Brain microvascular endothelial cell (primary cell): ENCODE results near the gene CCNJ.
"Not testable (repeated sequence)": the region's sequence is repeated elsewhere in the genome, so short reads cannot be mapped to it uniquely, and the experiment has no call there.

Source experiments
- DNase-seq: peaks from one replicate; pipeline ENCODE4 v3.0.0-alpha.2; 2020
- H3K27ac ChIP-seq: fragments of 250-450 bp; sonication (Bioruptor Pico); 2 replicates; pipeline ENCODE4 v1.5.1; 2020; ENCODE audit warnings: mild to moderate bottlenecking, moderate library complexity
- H3K27me3 ChIP-seq: fragments of 250-450 bp; sonication (Bioruptor Pico); replicated peaks from 2 replicates; pipeline ENCODE4 v1.5.1; 2020; ENCODE audit warnings: mild to moderate bottlenecking
- H3K36me3 ChIP-seq: fragments of 250-450 bp; sonication (Bioruptor Pico); replicated peaks from 2 replicates; pipeline ENCODE4 v1.5.1; 2020; ENCODE audit warnings: mild to moderate bottlenecking
- H3K4me3 ChIP-seq: 2 replicates; pipeline ENCODE4 v1.5.1; 2011; ENCODE audit warnings: low read depth, mild to moderate bottlenecking, control low read depth, low read length, moderate library complexity
- CTCF ChIP-seq: IDR thresholded peaks from 2 replicates; pipeline ENCODE4 v1.5.1; 2011; ENCODE audit warnings: low read depth, mild to moderate bottlenecking, moderate library complexity, low read length, control low read depth, inconsistent platforms; ENCODE audit errors: missing control alignments
- in situ Hi-C: cut with HindIII; loops from 2 replicates; pipeline ENCODE4 v1.10.0; 2017; ENCODE audit warnings: low sequenced_read_pairs, low pct_ligation_motif_present

The CCNJ gene

GRCh38 chr10:96047004-96047649 is 3.7 kb downstream of the CCNJ start:
- Histone ChIP-seq H3K36me3 (no peaks in the 10 kb centered on the region), H3K27me3 (no peaks in the 10 kb centered on the region), H3K27ac (no peak overlapping the region), H3K4me3 (no peak overlapping the region)
- in situ Hi-C loops, result no loop called here
- no peak for DNase-seq
- no peak for TF ChIP-seq CTCF

GRCh38 chr10:96047925-96048324 is 4.5 kb downstream of the CCNJ start:
- DNase-seq, in situ Hi-C loops, H3K27me3 ChIP-seq, H3K4me3 ChIP-seq, H3K27ac ChIP-seq, H3K36me3 ChIP-seq: not testable (repeated sequence)

- no peak for TF ChIP-seq CTCF
- in situ Hi-C loops, result no loop called here
- Histone ChIP-seq H3K4me3 (no peak overlapping the region), H3K27ac (no peak overlapping the region), H3K36me3 (no peaks in the 10 kb centered on the region), H3K27me3 (no peaks in the 10 kb centered on the region)
- DNase-seq, result no peak
Observed at GRCh38 chr10:96049340-96049739, 6.0 kb downstream of the CCNJ start.

- Histone ChIP-seq H3K27ac (no peak overlapping the region), H3K27me3 (no peaks in the 10 kb centered on the region), H3K4me3 (no peak overlapping the region), H3K36me3 (peaks cover 24% of the 10 kb centered on the region)
- DNase-seq, result no peak
- TF ChIP-seq CTCF, result no peak
- in situ Hi-C loops, result no loop called here
Observed at GRCh38 chr10:96053985-96054384, 10.6 kb downstream of the CCNJ start.

GRCh38 chr10:96056787-96057186 is 13.4 kb downstream of the CCNJ start:
- Histone ChIP-seq H3K4me3 (no peak overlapping the region), H3K27ac (no peak overlapping the region), H3K36me3 (peaks cover 27% of the 10 kb centered on the region), H3K27me3 (no peaks in the 10 kb centered on the region)
- in situ Hi-C loops, result no loop called here
- TF ChIP-seq CTCF, result no peak
- DNase-seq, result no peak

- Histone ChIP-seq H3K4me3 (no peak overlapping the region), H3K27me3 (no peaks in the 10 kb centered on the region), H3K27ac (no peak overlapping the region), H3K36me3 (peaks cover 27% of the 10 kb centered on the region)
- no peak for DNase-seq
- in situ Hi-C loops, result no loop called here
- no peak for TF ChIP-seq CTCF
Observed at GRCh38 chr10:96061232-96061631, 17.8 kb downstream of the CCNJ start.
